Right cardiac atrium (tissue), 5 donors: ENCODE measurements around the gene KLK10. TPM values are rescaled to one million over a fixed set of nuclear protein-coding genes. Genes with fewer than 3 reads are reported as not detected.

ENCODE experiments used
- ATAC-seq, 2 donors: fragments of 200-7000 bp; cut with Tn5 transposase; one replicate each; pipeline versions ENCODE4 v1.8.0 to v1.9.1; 2020; ENCODE audit warnings: moderate library complexity in 2 of 2, mild to moderate bottlenecking in 1 of 2
- DNase-seq, 3 donors: peaks; one replicate each; pipeline ENCODE4 v3.0.0-alpha.2; 2020
- H3K27ac ChIP-seq: one replicate; pipeline ENCODE4 v1.5.1; 2013; ENCODE audit warnings: mild to moderate bottlenecking, low read length, control low read depth, moderate library complexity
- H3K27me3 ChIP-seq: one replicate; pipeline ENCODE4 v1.6.1; 2013; ENCODE audit not compliant: control insufficient read depth, insufficient read depth
- H3K4me1 ChIP-seq: one replicate; pipeline ENCODE4 v1.6.1; 2013; ENCODE audit warnings: low read length; ENCODE audit not compliant: control insufficient read depth, insufficient read depth
- H3K4me3 ChIP-seq: one replicate; pipeline ENCODE4 v1.5.1; 2013; ENCODE audit warnings: low read length, control low read depth
- H3K9me3 ChIP-seq: one replicate; pipeline ENCODE4 v1.6.1; 2013; ENCODE audit warnings: low read length; ENCODE audit not compliant: control insufficient read depth
- WGBS: extraction: QIAGEN DNeasy Blood & Tissue Kit; methylation state at CpG from one replicate; pipeline ENCODE4 v1.1.7; 2013; 5-methylcytosine and 5-hydroxymethylcytosine counted together
- intact Hi-C, 4 donors: fragments of 100-400 bp; cut with DNase I; formaldehyde crosslinking; loops; one replicate each; pipeline versions ENCODE4 v1.11.0 to v1.14.0; 2022 to 2023
- polyA plus RNA-seq: library from polyadenylated mRNA; stranded (reverse); fragments of 200-250 nt; gene quantifications from one replicate; pipeline ENCODE4 v1.2.3, GENCODE V29; 2013
- total RNA-seq, 4 donors: library from RNA; stranded (reverse); fragmentation: NEBNext Ultra II Directional; extraction: Animal tissue kit (Norgen Biotek cat#: 25700); gene quantifications; one replicate each; pipeline ENCODE4 v1.2.1, GENCODE V29; 2021
- donor health status: healthy with polysubstance abuse.
- donor health status: DM: no; HTN: yes; CAD: no.
- donor health status: DM: no; HTN: no; CAD: no.
- donor health status: DM: no; HTN: yes; CAD: no; lungs with severe emphysema.
- donor health status: DM: yes; HTN: yes; CAD: no.

KLK10 gene
- total and polyA plus RNA-seq, 5 donors: 0.48 to 0.89 (median 0.49) TPM; not detected in 1

DNA sequence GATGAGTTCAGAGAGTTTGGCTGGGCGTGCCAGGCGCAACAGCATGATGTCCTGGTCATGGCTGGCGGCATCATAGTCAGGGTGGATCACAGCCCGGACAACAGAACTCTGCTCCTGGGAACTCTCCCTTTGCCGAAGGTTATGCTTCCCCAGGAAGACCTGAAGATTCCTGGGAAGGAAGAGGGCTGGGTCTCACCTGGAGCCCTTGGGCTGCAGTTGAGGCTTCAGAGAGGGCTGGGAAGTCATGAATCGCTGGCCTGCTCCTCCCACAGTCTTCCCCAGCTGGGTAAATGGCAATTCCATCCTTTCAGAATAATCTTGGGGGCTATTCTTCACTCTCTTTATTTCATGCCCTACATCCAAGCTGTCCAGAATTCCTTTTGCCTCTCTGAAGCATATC, 56.1 kb downstream of the KLK10 start:
- no peak for ATAC-seq
- Histone ChIP-seq H3K27ac (no peak overlapping the region), H3K9me3 (no peaks in the 10 kb centered on the region), H3K4me1 (no peaks in the 10 kb centered on the region), H3K27me3 (peaks cover 3% of the 10 kb centered on the region), H3K4me3 (no peak overlapping the region)
- 84% methylated on average over 6 of the region's 6 CpGs for WGBS
- intact Hi-C loops: no loop called here
- no peak for DNase-seq

Other genes starting within 250 kb of the KLK10 start
- not detected for gene GPR32, start 249.2 kb downstream of the KLK10 start, total RNA-seq
- gene GPR32, start 249.2 kb downstream of the KLK10 start, polyA plus RNA-seq: not detected
- gene ACP4, start 229.3 kb downstream of the KLK10 start, total RNA-seq: not detected
- not detected for gene ACP4, start 229.3 kb downstream of the KLK10 start, polyA plus RNA-seq
- gene KLK1, start 195.9 kb downstream of the KLK10 start, total RNA-seq: under 1 TPM in 2 of 4 donors, not detected in 2; 0.54 to 0.82 TPM
- 0.18 TPM for gene KLK1, start 195.9 kb downstream of the KLK10 start, polyA plus RNA-seq
- gene KLK15, start 186.1 kb downstream of the KLK10 start, total RNA-seq: not detected
- gene KLK15, start 186.1 kb downstream of the KLK10 start, polyA plus RNA-seq: not detected
- not detected for gene KLK3, start 164.8 kb downstream of the KLK10 start, total RNA-seq
- not detected for gene KLK3, start 164.8 kb downstream of the KLK10 start, polyA plus RNA-seq
- gene KLK2, start 146.3 kb downstream of the KLK10 start, total RNA-seq: not detected
- not detected for gene KLK2, start 146.3 kb downstream of the KLK10 start, polyA plus RNA-seq
- not detected for gene KLK4, start 108.3 kb downstream of the KLK10 start, total RNA-seq
- not detected for gene KLK4, start 108.3 kb downstream of the KLK10 start, polyA plus RNA-seq
- gene KLK5, start 66.7 kb downstream of the KLK10 start, total RNA-seq: not detected
- not detected for gene KLK5, start 66.7 kb downstream of the KLK10 start, polyA plus RNA-seq
- not detected for gene KLK6, start 50.1 kb downstream of the KLK10 start, total RNA-seq
- gene KLK6, start 50.1 kb downstream of the KLK10 start, polyA plus RNA-seq: not detected
- not detected for gene KLK7, start 35.8 kb downstream of the KLK10 start, total RNA-seq
- gene KLK7, start 35.8 kb downstream of the KLK10 start, polyA plus RNA-seq: not detected
- not detected for gene KLK8, start 18.1 kb downstream of the KLK10 start, total RNA-seq
- gene KLK8, start 18.1 kb downstream of the KLK10 start, polyA plus RNA-seq: 0.07 TPM
- gene KLK11, start 6.9 kb upstream of the KLK10 start, total RNA-seq: under 1 TPM in 3 of 4 donors, not detected in 1; 0.50 to 0.69 (median 0.50) TPM
- gene KLK11, start 6.9 kb upstream of the KLK10 start, polyA plus RNA-seq: 0.14 TPM
- gene KLK12, start 15.3 kb upstream of the KLK10 start, total RNA-seq: not detected
- gene KLK12, start 15.3 kb upstream of the KLK10 start, polyA plus RNA-seq: not detected
- gene KLK13, start 45.4 kb upstream of the KLK10 start, total RNA-seq: not detected
- 0.20 TPM for gene KLK13, start 45.4 kb upstream of the KLK10 start, polyA plus RNA-seq
- gene KLK14, start 63.2 kb upstream of the KLK10 start, total RNA-seq: 1 to 10 TPM in 1 of 4 donors, under 1 TPM in 1, not detected in 2; 0.31 to 1.0 TPM
- gene KLK14, start 63.2 kb upstream of the KLK10 start, polyA plus RNA-seq: not detected
- gene CTU1, start 88.7 kb upstream of the KLK10 start, total RNA-seq: 1 to 10 TPM; 4.2 to 5.3 (median 4.4) TPM
- gene CTU1, start 88.7 kb upstream of the KLK10 start, polyA plus RNA-seq: 2.0 TPM
- gene SIGLEC9, start 105.2 kb upstream of the KLK10 start, total RNA-seq: 1 to 10 TPM; 2.9 to 6.0 (median 4.7) TPM
- gene SIGLEC9, start 105.2 kb upstream of the KLK10 start, polyA plus RNA-seq: 1.2 TPM
- 1 to 10 TPM; 1.3 to 2.4 (median 2.0) TPM for gene SIGLEC7, start 122.6 kb upstream of the KLK10 start, total RNA-seq
- 0.59 TPM for gene SIGLEC7, start 122.6 kb upstream of the KLK10 start, polyA plus RNA-seq
- 1 to 10 TPM; 2.3 to 6.0 (median 4.1) TPM for gene CD33, start 205.4 kb upstream of the KLK10 start, total RNA-seq
- 2.4 TPM for gene CD33, start 205.4 kb upstream of the KLK10 start, polyA plus RNA-seq
- not detected for gene SIGLECL1, start 231.4 kb upstream of the KLK10 start, total RNA-seq
- gene SIGLECL1, start 231.4 kb upstream of the KLK10 start, polyA plus RNA-seq: not detected